HG02981 (cell line): ENCODE results near the gene ZNF580.

ENCODE experiments used
- ATAC-seq: cut with Tn5 transposase; IDR thresholded peaks from one replicate; pipeline ENCODE4 v1.9.1; 2021; ENCODE audit warnings: mild to moderate bottlenecking, moderate library complexity; ENCODE audit not compliant: unreplicated experiment

The ZNF580 gene

GRCh38 chr19:55644191-55644833 lies 3.5 kb downstream of the ZNF580 start:
- ATAC-seq = no peak

GRCh38 chr19:55644842-55645511 lies 4.2 kb downstream of the ZNF580 start:
- ATAC-seq = no peak

- ATAC-seq = no peak
Measured at GRCh38 chr19:55645512-55645881, 4.7 kb downstream of the ZNF580 start.

- ATAC-seq = no peak
Measured at GRCh38 chr19:55646889-55647731, 6.3 kb downstream of the ZNF580 start.

GRCh38 chr19:55647732-55648584 lies 7.2 kb downstream of the ZNF580 start, which contains the start of gene CCDC106:
Gene CCDC106 (plus strand): TSS chr19:55648212. CDS start chr19:55649047, 835 bp downstream.
- no peak for ATAC-seq

GRCh38 chr19:55648585-55649267 lies 7.9 kb downstream of the ZNF580 start:
- ATAC-seq = no peak

GRCh38 chr19:55649268-55650125 lies 8.7 kb downstream of the ZNF580 start:
- ATAC-seq = no peak

GRCh38 chr19:55650126-55650557 lies 9.3 kb downstream of the ZNF580 start:
- ATAC-seq = no peak

GRCh38 chr19:55650602-55651230 lies 9.9 kb downstream of the ZNF580 start:
- ATAC-seq = no peak

GRCh38 chr19:55651236-55651635 lies 10.4 kb downstream of the ZNF580 start:
- no peak for ATAC-seq

- no peak for ATAC-seq
Measured at GRCh38 chr19:55652311-55653128, 11.7 kb downstream of the ZNF580 start.

- ATAC-seq = peak; percentile 40
Measured at GRCh38 chr19:55653651-55654322, 13.0 kb downstream of the ZNF580 start.

- peak; percentile 60 for ATAC-seq
Measured at GRCh38 chr19:55654323-55654867, 13.6 kb downstream of the ZNF580 start.

GRCh38 chr19:55654868-55655647 lies 14.3 kb downstream of the ZNF580 start, which contains the start of gene U2AF2:
Gene U2AF2 (plus strand): TSS chr19:55655035. CDS start chr19:55655105, 70 bp downstream.
- ATAC-seq = peak; percentile 36

GRCh38 chr19:55655648-55656040 lies 14.8 kb downstream of the ZNF580 start:
- ATAC-seq = no peak

- ATAC-seq = no peak
Measured at GRCh38 chr19:55656552-55656951, 15.8 kb downstream of the ZNF580 start.
